ENCODE measurements around the gene JAZF1.

- TF ChIP-seq CEBPB (IDR thresholded peaks at IDR 0.05) (no peak), EP300 (IDR thresholded peaks at IDR 0.05; ENCODE audit: borderline replicate concordance) (no peak), TAF1 (IDR thresholded peaks at IDR 0.05; ENCODE audit: low read depth) (no peak), EGR1 (IDR thresholded peaks at IDR 0.05) (no peak), TEAD4 (IDR thresholded peaks at IDR 0.05) (no peak), TCF12 (IDR thresholded peaks at IDR 0.05; ENCODE audit: low read depth) (no peak), REST (IDR thresholded peaks at IDR 0.05; ENCODE audit: low read depth) (no peak), RAD21 (IDR thresholded peaks at IDR 0.05; ENCODE audit: low read depth) (no peak), CREB1 (IDR thresholded peaks at IDR 0.05; ENCODE audit: low read depth) (no peak), MAX (IDR thresholded peaks at IDR 0.05) (no peak), FOXM1 (IDR thresholded peaks at IDR 0.05; ENCODE audit: borderline replicate concordance, low read depth) (no peak), NFIC (IDR thresholded peaks at IDR 0.05) (no peak)
Observed at GRCh38 chr7:28005075-28005846, 175.3 kb downstream of the JAZF1 start.
